HG02981 (cell line): ENCODE data around the gene LIPA.

Experiments used
- ATAC-seq: cut with Tn5 transposase; IDR thresholded peaks from one replicate; pipeline ENCODE4 v1.9.1; 2021; ENCODE audit warnings: mild to moderate bottlenecking, moderate library complexity; ENCODE audit not compliant: unreplicated experiment

The LIPA gene

GRCh38 chr10:89241486-89242344, 9.9 kb downstream of the LIPA start:
- no peak for ATAC-seq

- ATAC-seq = no peak
Observed at GRCh38 chr10:89241026-89241425, 10.5 kb downstream of the LIPA start.

- no peak for ATAC-seq
Observed at GRCh38 chr10:89240519-89240918, 11.1 kb downstream of the LIPA start.

- no peak for ATAC-seq
Observed at GRCh38 chr10:89238956-89239644, 12.5 kb downstream of the LIPA start.

GRCh38 chr10:89237849-89238248, 13.7 kb downstream of the LIPA start:
- no peak for ATAC-seq

- no peak for ATAC-seq
Observed at GRCh38 chr10:89236226-89236797, 15.3 kb downstream of the LIPA start.

GRCh38 chr10:89235073-89235798, 16.3 kb downstream of the LIPA start:
- no peak for ATAC-seq

- no peak for ATAC-seq
Observed at GRCh38 chr10:89233033-89233432, 18.5 kb downstream of the LIPA start.

- no peak for ATAC-seq
Observed at GRCh38 chr10:89228962-89229361, 22.6 kb downstream of the LIPA start.

- no peak for ATAC-seq
Observed at GRCh38 chr10:89228146-89228545, 23.4 kb downstream of the LIPA start.

GRCh38 chr10:89226891-89227290, 24.7 kb downstream of the LIPA start:
- ATAC-seq = no peak

- no peak for ATAC-seq
Observed at GRCh38 chr10:89224739-89225443, 26.7 kb downstream of the LIPA start.

GRCh38 chr10:89221919-89222318, 29.7 kb downstream of the LIPA start:
- no peak for ATAC-seq

- no peak for ATAC-seq
Observed at GRCh38 chr10:89219513-89220218, 31.9 kb downstream of the LIPA start.

- no peak for ATAC-seq
Observed at GRCh38 chr10:89217057-89217990, 34.3 kb downstream of the LIPA start.

GRCh38 chr10:89216056-89216455, 35.5 kb downstream of the LIPA start:
- ATAC-seq = no peak

GRCh38 chr10:89215511-89215910, 36.1 kb downstream of the LIPA start:
- no peak for ATAC-seq

- ATAC-seq = no peak
Observed at GRCh38 chr10:89214566-89215165, 36.9 kb downstream of the LIPA start.
